Measurements from ENCODE around the gene PDE4B. TPM values are rescaled to one million over a fixed set of nuclear protein-coding genes. Genes with fewer than 3 reads are reported as not detected.

Gene PDE4B
- total RNA-seq, 1 donor from 2014 or later, result 1.2 TPM

DNA sequence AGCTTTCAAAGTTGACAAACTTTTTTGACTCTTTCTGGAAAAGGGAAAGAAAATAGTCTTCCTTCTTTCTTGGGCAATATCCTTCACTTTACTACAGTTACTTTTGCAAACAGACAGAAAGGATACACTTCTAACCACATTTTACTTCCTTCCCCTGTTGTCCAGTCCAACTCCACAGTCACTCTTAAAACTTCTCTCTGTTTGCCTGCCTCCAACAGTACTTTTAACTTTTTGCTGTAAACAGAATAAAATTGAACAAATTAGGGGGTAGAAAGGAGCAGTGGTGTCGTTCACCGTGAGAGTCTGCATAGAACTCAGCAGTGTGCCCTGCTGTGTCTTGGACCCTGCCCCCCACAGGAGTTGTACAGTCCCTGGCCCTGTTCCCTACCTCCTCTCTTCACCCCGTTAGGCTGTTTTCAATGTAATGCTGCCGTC lies 580.5 kb downstream of the PDE4B start:
- H4K20me1 ChIP-seq (ENCODE audit: low read depth), result no peaks in the 10 kb centered on the region
- no peak overlapping the region for H3K27ac ChIP-seq
- H3K36me3 ChIP-seq, result no peaks in the 10 kb centered on the region
- no peak overlapping the region for H3K4me2 ChIP-seq
- no peak overlapping the region for H2AFZ ChIP-seq (replicated peaks)
- H3K9me3 Mint-ChIP-seq, result no peaks in the 10 kb centered on the region
- H3K9ac ChIP-seq, result no peak overlapping the region
- no peak for DNase-seq (ENCODE audit: low spot score)
- H3K36me3 Mint-ChIP-seq, result peaks cover 38% of the 10 kb centered on the region
- H3K4me1 ChIP-seq, result no peaks in the 10 kb centered on the region
- no peaks in the 10 kb centered on the region for H3K79me2 ChIP-seq (ENCODE audit: low read depth)
- peaks cover 2% of the 10 kb centered on the region for H3K27me3 Mint-ChIP-seq (ENCODE audit: insufficient read depth, low read depth)
- H3K4me3 Mint-ChIP-seq, result no peak overlapping the region
- H3K4me3 ChIP-seq, result no peak overlapping the region
- no peaks in the 10 kb centered on the region for H3F3A ChIP-seq (ENCODE audit: low read depth)
- TF ChIP-seq EZH2 (IDR thresholded peaks at IDR 0.05), result no peak
- TF ChIP-seq, protein P1, sequence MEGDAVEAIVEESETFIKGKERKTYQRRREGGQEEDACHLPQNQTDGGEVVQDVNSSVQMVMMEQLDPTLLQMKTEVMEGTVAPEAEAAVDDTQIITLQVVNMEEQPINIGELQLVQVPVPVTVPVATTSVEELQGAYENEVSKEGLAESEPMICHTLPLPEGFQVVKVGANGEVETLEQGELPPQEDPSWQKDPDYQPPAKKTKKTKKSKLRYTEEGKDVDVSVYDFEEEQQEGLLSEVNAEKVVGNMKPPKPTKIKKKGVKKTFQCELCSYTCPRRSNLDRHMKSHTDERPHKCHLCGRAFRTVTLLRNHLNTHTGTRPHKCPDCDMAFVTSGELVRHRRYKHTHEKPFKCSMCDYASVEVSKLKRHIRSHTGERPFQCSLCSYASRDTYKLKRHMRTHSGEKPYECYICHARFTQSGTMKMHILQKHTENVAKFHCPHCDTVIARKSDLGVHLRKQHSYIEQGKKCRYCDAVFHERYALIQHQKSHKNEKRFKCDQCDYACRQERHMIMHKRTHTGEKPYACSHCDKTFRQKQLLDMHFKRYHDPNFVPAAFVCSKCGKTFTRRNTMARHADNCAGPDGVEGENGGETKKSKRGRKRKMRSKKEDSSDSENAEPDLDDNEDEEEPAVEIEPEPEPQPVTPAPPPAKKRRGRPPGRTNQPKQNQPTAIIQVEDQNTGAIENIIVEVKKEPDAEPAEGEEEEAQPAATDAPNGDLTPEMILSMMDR (IDR thresholded peaks at IDR 0.05), result no peak
- no peak for TF ChIP-seq EZH2phosphoT487 (IDR thresholded peaks at IDR 0.05)
- peaks cover 2% of the 10 kb centered on the region for H3K4me1 Mint-ChIP-seq
- no peak overlapping the region for H3K27ac Mint-ChIP-seq
- no peaks in the 10 kb centered on the region for H3K27me3 ChIP-seq
- no peaks in the 10 kb centered on the region for H3K9me3 ChIP-seq (ENCODE audit: low read depth)

DNA sequence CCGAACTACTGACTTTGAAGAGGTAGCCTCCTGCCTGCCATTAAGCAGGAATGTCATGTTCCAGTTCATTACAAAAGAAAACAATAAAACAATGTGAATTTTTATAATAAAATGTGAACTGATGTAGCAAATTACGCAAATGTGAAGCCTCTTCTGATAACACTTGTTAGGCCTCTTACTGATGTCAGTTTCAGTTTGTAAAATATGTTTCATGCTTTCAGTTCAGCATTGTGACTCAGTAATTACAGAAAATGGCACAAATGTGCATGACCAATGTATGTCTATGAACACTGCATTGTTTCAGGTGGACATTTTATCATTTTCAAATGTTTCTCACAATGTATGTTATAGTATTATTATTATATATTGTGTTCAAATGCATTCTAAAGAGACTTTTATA lies 581.5 kb downstream of the PDE4B start:
- H3K4me2 ChIP-seq, result no peak overlapping the region
- no peaks in the 10 kb centered on the region for H3K9me3 Mint-ChIP-seq
- no peaks in the 10 kb centered on the region for H3K9me3 ChIP-seq (ENCODE audit: low read depth)
- no peak overlapping the region for H2AFZ ChIP-seq (replicated peaks)
- no peak overlapping the region for H3K27ac ChIP-seq
- no peaks in the 10 kb centered on the region for H3F3A ChIP-seq (ENCODE audit: low read depth)
- no peak overlapping the region for H3K4me3 ChIP-seq
- no peaks in the 10 kb centered on the region for H3K4me1 ChIP-seq
- peaks cover 33% of the 10 kb centered on the region for H3K36me3 Mint-ChIP-seq
- no peak overlapping the region for H3K27ac Mint-ChIP-seq
- no peak overlapping the region for H3K9ac ChIP-seq
- no peak overlapping the region for H3K4me3 Mint-ChIP-seq
- peaks cover 2% of the 10 kb centered on the region for H3K4me1 Mint-ChIP-seq
- H3K27me3 ChIP-seq, result no peaks in the 10 kb centered on the region
- H3K36me3 ChIP-seq, result no peaks in the 10 kb centered on the region
- TF ChIP-seq, protein P1 (IDR thresholded peaks at IDR 0.05), result no peak
- no peaks in the 10 kb centered on the region for H3K79me2 ChIP-seq (ENCODE audit: low read depth)
- H3K27me3 Mint-ChIP-seq (ENCODE audit: insufficient read depth, low read depth), result peaks cover 2% of the 10 kb centered on the region
- DNase-seq (ENCODE audit: low spot score), result no peak
- H4K20me1 ChIP-seq (ENCODE audit: low read depth), result no peaks in the 10 kb centered on the region

DNA sequence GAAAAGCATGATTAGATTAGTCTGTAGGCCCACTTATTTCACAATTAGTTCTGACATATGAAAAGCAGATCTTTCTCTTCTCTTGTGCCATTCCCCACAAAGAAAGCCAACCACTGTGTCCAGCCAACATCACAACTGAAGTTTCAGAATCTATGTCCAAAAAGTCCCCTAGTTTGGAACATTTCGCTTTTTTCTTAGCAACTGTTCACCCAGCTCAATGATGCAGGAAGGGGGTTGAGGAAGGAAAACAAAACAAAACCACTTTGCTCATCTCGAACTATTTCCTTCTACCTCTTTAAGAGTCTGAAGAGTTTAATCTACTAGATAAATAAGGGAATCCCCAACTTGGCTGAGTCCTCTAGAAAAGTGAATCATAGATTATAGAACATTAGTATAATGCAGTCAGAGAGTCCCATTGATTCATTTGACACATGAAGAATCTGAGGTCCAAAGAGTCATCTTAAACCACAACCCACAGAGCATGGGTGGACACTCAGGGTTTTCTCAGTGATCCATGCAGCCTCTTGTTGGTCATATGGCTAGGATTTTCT lies 581.9 kb downstream of the PDE4B start:
- Histone ChIP-seq H3K4me3 (no peak overlapping the region), H2AFZ (replicated peaks) (no peak overlapping the region), H3K27ac (no peak overlapping the region), H3F3A (ENCODE audit: low read depth) (no peaks in the 10 kb centered on the region), H3K36me3 (no peaks in the 10 kb centered on the region), H3K9ac (no peak overlapping the region), H3K9me3 (ENCODE audit: low read depth) (no peaks in the 10 kb centered on the region), H3K4me2 (no peak overlapping the region), H4K20me1 (ENCODE audit: low read depth) (no peaks in the 10 kb centered on the region), H3K27me3 (no peaks in the 10 kb centered on the region), H3K79me2 (ENCODE audit: low read depth) (no peaks in the 10 kb centered on the region), H3K4me1 (no peaks in the 10 kb centered on the region)
- Mint-ChIP-seq H3K4me3 (no peak overlapping the region), H3K27me3 (ENCODE audit: insufficient read depth, low read depth) (peaks cover 2% of the 10 kb centered on the region), H3K36me3 (peaks cover 29% of the 10 kb centered on the region), H3K27ac (no peak overlapping the region), H3K9me3 (no peaks in the 10 kb centered on the region), H3K4me1 (peaks cover 2% of the 10 kb centered on the region)
- DNase-seq (ENCODE audit: low spot score), result no peak
- TF ChIP-seq, protein P1 (IDR thresholded peaks at IDR 0.05), result no peak
- TF ChIP-seq EZH2phosphoT487 (IDR thresholded peaks at IDR 0.05) (no peak), EZH2 (IDR thresholded peaks at IDR 0.05) (no peak)
